Thymus (tissue), 11 donors: ENCODE measurements around the gene MORN5. TPM values are rescaled to one million over a fixed set of nuclear protein-coding genes. Genes with fewer than 3 reads are reported as not detected.
A peak's percentile ranks its signal among the peaks of the same experiment; 100 is the strongest.

Experiments
- DNase-seq, 9 donors: peaks; one replicate each; pipeline ENCODE4 v3.0.0-alpha.2; 2013; ENCODE audit warnings: low spot score in 9 of 9, low read depth in 6 of 9, missing footprints in 1 of 9
- H3K27ac ChIP-seq, 2 donors: one replicate each; pipeline ENCODE4 v1.5.1; 2013; ENCODE audit warnings: control low read depth in 1 of 2, low read depth in 1 of 2, low read length in 1 of 2, mild to moderate bottlenecking in 1 of 2, moderate library complexity in 1 of 2
- H3K27me3 ChIP-seq, 2 donors: one replicate each; pipeline ENCODE4 v1.5.1; 2013; ENCODE audit warnings: low read length in 1 of 2; ENCODE audit not compliant: control insufficient read depth in 2 of 2, insufficient read depth in 1 of 2
- H3K36me3 ChIP-seq, 2 donors: one replicate each; pipeline ENCODE4 v1.5.1; 2013; ENCODE audit warnings: low read length in 1 of 2, mild to moderate bottlenecking in 1 of 2, moderate library complexity in 1 of 2; ENCODE audit not compliant: control insufficient read depth in 2 of 2, insufficient read depth in 2 of 2
- H3K4me1 ChIP-seq, 2 donors: one replicate each; pipeline ENCODE4 v1.5.1; 2013; ENCODE audit warnings: low read length in 2 of 2; ENCODE audit not compliant: control insufficient read depth in 2 of 2, insufficient read depth in 2 of 2
- H3K4me3 ChIP-seq, 2 donors: one replicate each; pipeline ENCODE4 v1.5.1; 2013; ENCODE audit warnings: low read length in 2 of 2, control low read depth in 1 of 2, mild to moderate bottlenecking in 1 of 2
- H3K9me3 ChIP-seq, 2 donors: one replicate each; pipeline ENCODE4 v1.5.1; 2013; ENCODE audit warnings: low read length in 1 of 2, mild to moderate bottlenecking in 1 of 2; ENCODE audit not compliant: control insufficient read depth in 2 of 2, insufficient read depth in 1 of 2
- WGBS: extraction: QIAGEN DNeasy Blood & Tissue Kit; methylation state at CpG from one replicate; pipeline ENCODE4 v1.1.7; 2013; 5-methylcytosine and 5-hydroxymethylcytosine counted together
- polyA plus RNA-seq: library from polyadenylated mRNA; stranded (reverse); fragments of 200-250 nt; gene quantifications from one replicate; pipeline ENCODE4 v1.2.3, GENCODE V29; 2013
- total RNA-seq: library from RNA; stranded (reverse); fragments of 120-200 nt; gene quantifications from one replicate; pipeline ENCODE4 v1.2.4, GENCODE V29; 2013
- donor health status: healthy.

MORN5 gene
- total and polyA plus RNA-seq, 2 donors, result 0.21 TPM; not detected in 1

- H3K27ac ChIP-seq, result no peak overlapping the region
- peak overlapping the region in 1 of 2 donors; percentile 11 for H3K4me3 ChIP-seq
- H3K27me3 ChIP-seq, result peaks cover 82 to 100% of the 10 kb centered on the region in 2 donors
- peaks cover 0 to 2% of the 10 kb centered on the region in 2 donors for H3K9me3 ChIP-seq
- 15% methylated on average over 51 of the region's 51 CpGs for WGBS
- no peak for DNase-seq
- no peaks in the 10 kb centered on the region for H3K36me3 ChIP-seq
- peaks cover 0 to under 1% of the 10 kb centered on the region in 2 donors for H3K4me1 ChIP-seq
Measured at GRCh38 chr9:122226142-122226757, 66.5 kb downstream of the MORN5 start.

GRCh38 chr9:122226758-122227574, 67.3 kb downstream of the MORN5 start:
- WGBS, result 39% methylated on average over 59 of the region's 59 CpGs
- no peaks in the 10 kb centered on the region for H3K36me3 ChIP-seq
- no peaks in the 10 kb centered on the region for H3K4me1 ChIP-seq
- no peak for DNase-seq
- peaks cover 78 to 99% of the 10 kb centered on the region in 2 donors for H3K27me3 ChIP-seq
- H3K4me3 ChIP-seq, result no peak overlapping the region
- no peak overlapping the region for H3K27ac ChIP-seq
- H3K9me3 ChIP-seq, result peaks cover 0 to 2% of the 10 kb centered on the region in 2 donors

GRCh38 chr9:122227575-122227900, 67.8 kb downstream of the MORN5 start:
- DNase-seq, result no peak
- WGBS, result 22% methylated on average over 10 of the region's 10 CpGs
- H3K27me3 ChIP-seq, result peaks cover 72 to 99% of the 10 kb centered on the region in 2 donors

GRCh38 chr9:122228191-122228567, 68.5 kb downstream of the MORN5 start:
- Histone ChIP-seq H3K4me1 (no peaks in the 10 kb centered on the region), H3K27me3 (peaks cover 75 to 98% of the 10 kb centered on the region in 2 donors), H3K4me3 (peak overlapping the region in 1 of 2 donors; percentile 31), H3K9me3 (peaks cover 0 to 2% of the 10 kb centered on the region in 2 donors), H3K27ac (no peak overlapping the region), H3K36me3 (no peaks in the 10 kb centered on the region)
- WGBS, result under 1% methylated on average over 38 of the region's 38 CpGs
- DNase-seq, result no peak

More at GRCh38 chr9:122227575-122227900, 67.8 kb downstream of the MORN5 start:
- H3K27ac ChIP-seq, result no peak overlapping the region
- no peak overlapping the region for H3K4me3 ChIP-seq
- H3K9me3 ChIP-seq, result peaks cover 0 to 2% of the 10 kb centered on the region in 2 donors
- no peaks in the 10 kb centered on the region for H3K4me1 ChIP-seq
- H3K36me3 ChIP-seq, result no peaks in the 10 kb centered on the region

GRCh38 chr9:122228568-122229484, 69.1 kb downstream of the MORN5 start, which contains the start of gene LHX6:
LHX6 (minus strand) TSS chr9:122228957; CDS start chr9:122228740, 217 bp downstream.
- no peak within 1 kb of the TSS for H3K27ac ChIP-seq
- no peaks in the 10 kb centered on the region for H3K36me3 ChIP-seq
- peaks cover 0 to 2% of the 10 kb centered on the region in 2 donors for H3K9me3 ChIP-seq
- H3K4me3 ChIP-seq, result peak within 1 kb of the TSS in 1 of 2 donors; percentile 31
- H3K27me3 ChIP-seq, result peaks cover 77 to 93% of the 10 kb centered on the region in 2 donors
- WGBS, result 9% methylated on average over 70 of the region's 70 CpGs
- DNase-seq, result no peak
- no peaks in the 10 kb centered on the region for H3K4me1 ChIP-seq

GRCh38 chr9:122229485-122229837, 69.8 kb downstream of the MORN5 start:
- no peaks in the 10 kb centered on the region for H3K4me1 ChIP-seq
- 82% methylated on average over 4 of the region's 4 CpGs for WGBS
- H3K9me3 ChIP-seq, result peaks cover 0 to 2% of the 10 kb centered on the region in 2 donors
- H3K27me3 ChIP-seq, result peaks cover 71 to 91% of the 10 kb centered on the region in 2 donors
- DNase-seq, result no peak
- H3K4me3 ChIP-seq, result no peak overlapping the region
- no peak overlapping the region for H3K27ac ChIP-seq
- H3K36me3 ChIP-seq, result no peaks in the 10 kb centered on the region

GRCh38 chr9:122232796-122233306, 73.1 kb downstream of the MORN5 start:
- 90% methylated on average over 6 of the region's 6 CpGs for WGBS
- DNase-seq, result no peak
- Histone ChIP-seq H3K9me3 (no peaks in the 10 kb centered on the region), H3K36me3 (no peaks in the 10 kb centered on the region), H3K4me3 (no peak overlapping the region), H3K4me1 (no peaks in the 10 kb centered on the region), H3K27ac (no peak overlapping the region), H3K27me3 (peaks cover 37 to 57% of the 10 kb centered on the region in 2 donors)

- 93% methylated on average over 7 of the region's 7 CpGs for WGBS
- Histone ChIP-seq H3K27me3 (peaks cover 24 to 44% of the 10 kb centered on the region in 2 donors), H3K27ac (no peak overlapping the region), H3K4me1 (no peaks in the 10 kb centered on the region), H3K4me3 (no peak overlapping the region), H3K9me3 (no peaks in the 10 kb centered on the region), H3K36me3 (peaks cover 0 to 3% of the 10 kb centered on the region in 2 donors)
- no peak for DNase-seq
Measured at GRCh38 chr9:122234022-122234748, 74.5 kb downstream of the MORN5 start.
